H9 (cell line): ENCODE data around the gene NT5DC1. TPM values are rescaled to one million over a fixed set of nuclear protein-coding genes. Genes with fewer than 3 reads are reported as not detected.
A peak's percentile ranks its signal among the peaks of the same experiment; 100 is the strongest.

Experiments
- DNase-seq: peaks from one replicate; pipeline ENCODE4 v3.0.0-alpha.2; 2017
- H2AFZ ChIP-seq: one replicate; pipeline ENCODE4 v1.6.1; 2013; ENCODE audit warnings: mild to moderate bottlenecking, low read length, control low read depth, moderate library complexity
- H2AK5ac ChIP-seq: 2 replicates; pipeline ENCODE4 v1.6.1; 2013; ENCODE audit warnings: low read length, control low read depth, mixed read lengths; ENCODE audit not compliant: insufficient read length
- H2BK120ac ChIP-seq: one replicate; pipeline ENCODE4 v1.6.1; 2013; ENCODE audit warnings: low read depth, mild to moderate bottlenecking, low read length, control low read depth, inconsistent platforms; ENCODE audit not compliant: poor library complexity, severe bottlenecking
- H2BK12ac ChIP-seq: 2 replicates; pipeline ENCODE4 v1.6.1; 2013; ENCODE audit warnings: low read length, control low read depth, mixed read lengths, low read depth; ENCODE audit not compliant: insufficient read length
- H2BK15ac ChIP-seq: 2 replicates; pipeline ENCODE4 v1.6.1; 2013; ENCODE audit warnings: low read depth, low read length, control low read depth
- H2BK20ac ChIP-seq: one replicate; pipeline ENCODE4 v1.6.1; 2013; ENCODE audit warnings: low read depth, mild to moderate bottlenecking, low read length, control low read depth, inconsistent platforms; ENCODE audit not compliant: poor library complexity, severe bottlenecking
- H2BK5ac ChIP-seq: 2 replicates; pipeline ENCODE4 v1.6.1; 2013; ENCODE audit warnings: low read length, control low read depth, mixed read lengths; ENCODE audit not compliant: insufficient read length
- H3K14ac ChIP-seq: 2 replicates; pipeline ENCODE4 v1.6.1; 2013; ENCODE audit warnings: low read length, control low read depth; ENCODE audit not compliant: insufficient read depth
- H3K18ac ChIP-seq: 2 replicates; pipeline ENCODE4 v1.6.1; 2013; ENCODE audit warnings: low read depth, mild to moderate bottlenecking, mixed read lengths, low read length, control low read depth; ENCODE audit not compliant: insufficient read length
- H3K23ac ChIP-seq: 2 replicates; pipeline ENCODE4 v1.6.1; 2013; ENCODE audit warnings: low read length, control low read depth, mixed read lengths, low read depth; ENCODE audit not compliant: insufficient read length
- H3K23me2 ChIP-seq: 2 replicates; pipeline ENCODE4 v1.6.1; 2013; ENCODE audit warnings: low read depth, mild to moderate bottlenecking, mixed read lengths, low read length, control low read depth; ENCODE audit not compliant: insufficient read length, poor library complexity, severe bottlenecking
- H3K27ac ChIP-seq: 2 replicates; pipeline ENCODE4 v1.5.1; 2013; ENCODE audit warnings: low read length, control low read depth, mixed read lengths, low read depth; ENCODE audit not compliant: insufficient read length
- H3K27me3 ChIP-seq: 2 replicates; pipeline ENCODE4 v1.6.1; 2013; ENCODE audit warnings: low read length, control low read depth, inconsistent platforms; ENCODE audit not compliant: insufficient read depth
- H3K4ac ChIP-seq: 2 replicates; pipeline ENCODE4 v1.6.1; 2013; ENCODE audit warnings: low read depth, mild to moderate bottlenecking, control low read depth, inconsistent platforms, low read length, moderate library complexity
- H3K4me1 ChIP-seq: 2 replicates; pipeline ENCODE4 v1.6.1; 2013; ENCODE audit warnings: low read length, control low read depth, inconsistent platforms; ENCODE audit not compliant: insufficient read depth
- H3K4me2 ChIP-seq: 2 replicates; pipeline ENCODE4 v1.6.1; 2013; ENCODE audit warnings: low read length, control low read depth, mixed read lengths; ENCODE audit not compliant: insufficient read length, insufficient read depth
- H3K56ac ChIP-seq: 2 replicates; pipeline ENCODE4 v1.6.1; 2013; ENCODE audit warnings: low read depth, mild to moderate bottlenecking, mixed read lengths, low read length, control low read depth; ENCODE audit not compliant: insufficient read length
- H3K79me1 ChIP-seq: 2 replicates; pipeline ENCODE4 v1.6.1; 2013; ENCODE audit warnings: low read depth, mild to moderate bottlenecking, moderate library complexity, low read length, control low read depth, inconsistent platforms; ENCODE audit not compliant: insufficient read depth, poor library complexity, severe bottlenecking
- H3K79me2 ChIP-seq: 2 replicates; pipeline ENCODE4 v1.6.1; 2013; ENCODE audit warnings: low read length, control low read depth, inconsistent platforms; ENCODE audit not compliant: insufficient read depth
- H3K9ac ChIP-seq: 2 replicates; pipeline ENCODE4 v1.6.1; 2013; ENCODE audit warnings: low read length, control low read depth, mixed read lengths; ENCODE audit not compliant: insufficient read length; ENCODE audit errors: extremely low read depth
- H3K9me3 ChIP-seq: one replicate; pipeline ENCODE4 v1.6.1; 2013; ENCODE audit warnings: low read depth, low read length, inconsistent platforms; ENCODE audit not compliant: control insufficient read depth
- H3T11ph ChIP-seq: one replicate; pipeline ENCODE4 v1.6.1; 2013; ENCODE audit warnings: mild to moderate bottlenecking, low read length, control low read depth, inconsistent platforms
- H4K20me1 ChIP-seq: one replicate; pipeline ENCODE4 v1.6.1; 2013; ENCODE audit not compliant: control insufficient read depth, insufficient read length, insufficient read depth
- H4K5ac ChIP-seq: 2 replicates; pipeline ENCODE4 v1.6.1; 2013; ENCODE audit warnings: low read depth, mild to moderate bottlenecking, mixed read lengths, low read length, control low read depth; ENCODE audit not compliant: insufficient read length
- H4K8ac ChIP-seq: replicated peaks from 2 replicates; pipeline ENCODE4 v1.6.1; 2013; ENCODE audit warnings: low read length, control low read depth, mixed read lengths, low read depth; ENCODE audit not compliant: insufficient read length
- H4K91ac ChIP-seq: 2 replicates; pipeline ENCODE4 v1.6.1; 2013; ENCODE audit warnings: low read depth, mild to moderate bottlenecking, moderate library complexity, mixed read lengths, low read length, control low read depth; ENCODE audit not compliant: insufficient read length
- H3K27ac Mint-ChIP-seq, 3 experiments: 2 replicates in 2 of 3; 3 replicates in 1 of 3; pipeline ENCODE4 v1.8.0; 2020 to 2021; ENCODE audit warnings: mixed read lengths in 3 of 3, mild to moderate bottlenecking in 1 of 3, moderate library complexity in 1 of 3
- H3K27me3 Mint-ChIP-seq: 2 replicates; pipeline ENCODE4 v1.8.0; 2021; ENCODE audit warnings: low read depth, mild to moderate bottlenecking, moderate library complexity, mixed read lengths
- H3K36me3 Mint-ChIP-seq, 3 experiments: 2 replicates in 2 of 3; 3 replicates in 1 of 3; pipeline ENCODE4 v1.8.0; 2020 to 2021; ENCODE audit warnings: low read depth in 3 of 3, mixed read lengths in 3 of 3; ENCODE audit not compliant: insufficient read depth in 1 of 3
- H3K4me1 Mint-ChIP-seq, 2 experiments: 2 replicates each; pipeline ENCODE4 v1.8.0; 2020; ENCODE audit warnings: mixed read lengths in 2 of 2
- H3K4me3 Mint-ChIP-seq, 2 experiments: 2 replicates in 1 of 2; 3 replicates in 1 of 2; pipeline ENCODE4 v1.8.0; 2020 to 2021; ENCODE audit warnings: mild to moderate bottlenecking in 2 of 2, mixed read lengths in 2 of 2, moderate library complexity in 1 of 2
- H3K9me3 Mint-ChIP-seq, 2 experiments: 2 replicates in 1 of 2; 3 replicates in 1 of 2; pipeline ENCODE4 v1.8.0; 2020; ENCODE audit warnings: mild to moderate bottlenecking in 2 of 2, mixed read lengths in 2 of 2, moderate library complexity in 1 of 2
- WGBS: extraction: QIAGEN DNeasy Blood & Tissue Kit; methylation state at CpG from one replicate; pipeline ENCODE4 v1.1.7; 2013; ENCODE audit warnings: missing lambda C conversion rate, low lambda C conversion rate, mixed read lengths; ENCODE audit not compliant: insufficient read length; ENCODE audit errors: extremely low coverage; 5-methylcytosine and 5-hydroxymethylcytosine counted together
- total RNA-seq: library from RNA; stranded (reverse); gene quantifications from 2 replicates; pipeline ENCODE4 v1.2.1, GENCODE V29; 2021
- TF ChIP-seq, protein P1 (sequence below): fragments of 200-600 bp; sonication (generic); conservative IDR thresholded peaks from 3 replicates; pipeline ENCODE4 v1.8.0; 2021; ENCODE audit warnings: antibody characterized with exemption, mild to moderate bottlenecking

NT5DC1 gene
- total RNA-seq, 1 experiment from 2014 or later, result 64.9 TPM

DNA sequence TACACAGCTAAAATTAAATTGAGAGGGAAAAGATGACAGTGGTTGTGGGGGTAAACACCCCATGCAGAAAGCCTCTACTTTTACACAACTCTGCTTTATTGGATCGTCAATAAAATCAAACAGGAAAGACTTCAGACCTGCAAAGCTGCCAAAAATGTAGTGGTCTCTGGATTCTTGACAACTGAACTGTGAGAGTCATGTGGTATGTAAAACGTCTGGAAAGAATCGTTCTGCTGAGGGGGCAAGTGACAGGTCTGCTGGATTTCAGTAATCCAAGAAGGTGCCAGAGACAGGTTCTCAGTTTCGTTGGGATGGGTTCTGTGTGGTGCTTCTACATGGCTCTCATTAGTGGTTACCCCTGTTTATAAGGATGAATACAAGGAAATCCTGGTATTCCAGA lies 89.9 kb downstream of the NT5DC1 start:
- Mint-ChIP-seq H3K36me3 (peaks cover 0 to 3% (median 0%) of the 10 kb centered on the region in 3 experiments; a peak in 1 of 7 replicates), H3K27ac (peak overlapping the region in 1 of 3 experiments; percentile 3; a peak in 1 of 7 replicates), H3K4me1 (peaks cover 0 to 5% of the 10 kb centered on the region in 2 experiments; a peak in 1 of 4 replicates), H3K4me3 (no peak overlapping the region), H3K27me3 (no peaks in the 10 kb centered on the region), H3K9me3 (no peaks in the 10 kb centered on the region)
- WGBS, result no CpG with 5 or more reads among the region's 4 CpGs
- H3K18ac ChIP-seq, result no peak overlapping the region
- no peaks in the 10 kb centered on the region for H3K9me3 ChIP-seq
- no peak overlapping the region for H2BK15ac ChIP-seq
- no peak overlapping the region for H4K5ac ChIP-seq
- no peak overlapping the region for H3K23ac ChIP-seq
- no peak overlapping the region for H2BK12ac ChIP-seq
- H3K23me2 ChIP-seq, result no peaks in the 10 kb centered on the region
- no peaks in the 10 kb centered on the region for H3K27me3 ChIP-seq
- H4K91ac ChIP-seq, result no peak overlapping the region
- no peak overlapping the region for H2BK5ac ChIP-seq
- H3K14ac ChIP-seq, result no peak overlapping the region
- no peak overlapping the region for H3T11ph ChIP-seq
- no peak overlapping the region for H2AK5ac ChIP-seq
- H2BK120ac ChIP-seq, result no peak overlapping the region
- H4K8ac ChIP-seq, result no peak overlapping the region
- no peak overlapping the region for H2BK20ac ChIP-seq
- no peak for DNase-seq
- H3K27ac ChIP-seq, result no peak overlapping the region
- H3K9ac ChIP-seq, result no peak overlapping the region
- no peak overlapping the region for H3K4ac ChIP-seq
- H3K4me2 ChIP-seq, result no peak overlapping the region
- H2AFZ ChIP-seq, result no peak overlapping the region
- TF ChIP-seq, protein P1, sequence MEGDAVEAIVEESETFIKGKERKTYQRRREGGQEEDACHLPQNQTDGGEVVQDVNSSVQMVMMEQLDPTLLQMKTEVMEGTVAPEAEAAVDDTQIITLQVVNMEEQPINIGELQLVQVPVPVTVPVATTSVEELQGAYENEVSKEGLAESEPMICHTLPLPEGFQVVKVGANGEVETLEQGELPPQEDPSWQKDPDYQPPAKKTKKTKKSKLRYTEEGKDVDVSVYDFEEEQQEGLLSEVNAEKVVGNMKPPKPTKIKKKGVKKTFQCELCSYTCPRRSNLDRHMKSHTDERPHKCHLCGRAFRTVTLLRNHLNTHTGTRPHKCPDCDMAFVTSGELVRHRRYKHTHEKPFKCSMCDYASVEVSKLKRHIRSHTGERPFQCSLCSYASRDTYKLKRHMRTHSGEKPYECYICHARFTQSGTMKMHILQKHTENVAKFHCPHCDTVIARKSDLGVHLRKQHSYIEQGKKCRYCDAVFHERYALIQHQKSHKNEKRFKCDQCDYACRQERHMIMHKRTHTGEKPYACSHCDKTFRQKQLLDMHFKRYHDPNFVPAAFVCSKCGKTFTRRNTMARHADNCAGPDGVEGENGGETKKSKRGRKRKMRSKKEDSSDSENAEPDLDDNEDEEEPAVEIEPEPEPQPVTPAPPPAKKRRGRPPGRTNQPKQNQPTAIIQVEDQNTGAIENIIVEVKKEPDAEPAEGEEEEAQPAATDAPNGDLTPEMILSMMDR, result no peak
- no peaks in the 10 kb centered on the region for H3K79me2 ChIP-seq
- no peaks in the 10 kb centered on the region for H3K79me1 ChIP-seq
- H3K56ac ChIP-seq, result no peak overlapping the region
- H3K4me1 ChIP-seq, result no peaks in the 10 kb centered on the region
- no peaks in the 10 kb centered on the region for H4K20me1 ChIP-seq
